Body of pancreas (tissue), 4 donors: ENCODE data around the gene CYTH3.

Experiments
- POLR2A ChIP-seq, 3 donors: fragments of 450-650 bp; IDR thresholded peaks; one replicate each; pipeline ENCODE4 v1.6.1; 2016; ENCODE audit warnings: antibody characterized with exemption in 3 of 3, mild to moderate bottlenecking in 2 of 3
- TF ChIP-seq, protein P1 (sequence below), 7 experiments: fragments of 450-650 bp in 4 of 7; fragments of 200-600 bp in 3 of 7; sonication (generic) in 3 of 7; IDR thresholded peaks; one replicate each; pipeline ENCODE4 v1.5.1; 2016 to 2019; ENCODE audit warnings: antibody characterized with exemption in 7 of 7

DNA sequence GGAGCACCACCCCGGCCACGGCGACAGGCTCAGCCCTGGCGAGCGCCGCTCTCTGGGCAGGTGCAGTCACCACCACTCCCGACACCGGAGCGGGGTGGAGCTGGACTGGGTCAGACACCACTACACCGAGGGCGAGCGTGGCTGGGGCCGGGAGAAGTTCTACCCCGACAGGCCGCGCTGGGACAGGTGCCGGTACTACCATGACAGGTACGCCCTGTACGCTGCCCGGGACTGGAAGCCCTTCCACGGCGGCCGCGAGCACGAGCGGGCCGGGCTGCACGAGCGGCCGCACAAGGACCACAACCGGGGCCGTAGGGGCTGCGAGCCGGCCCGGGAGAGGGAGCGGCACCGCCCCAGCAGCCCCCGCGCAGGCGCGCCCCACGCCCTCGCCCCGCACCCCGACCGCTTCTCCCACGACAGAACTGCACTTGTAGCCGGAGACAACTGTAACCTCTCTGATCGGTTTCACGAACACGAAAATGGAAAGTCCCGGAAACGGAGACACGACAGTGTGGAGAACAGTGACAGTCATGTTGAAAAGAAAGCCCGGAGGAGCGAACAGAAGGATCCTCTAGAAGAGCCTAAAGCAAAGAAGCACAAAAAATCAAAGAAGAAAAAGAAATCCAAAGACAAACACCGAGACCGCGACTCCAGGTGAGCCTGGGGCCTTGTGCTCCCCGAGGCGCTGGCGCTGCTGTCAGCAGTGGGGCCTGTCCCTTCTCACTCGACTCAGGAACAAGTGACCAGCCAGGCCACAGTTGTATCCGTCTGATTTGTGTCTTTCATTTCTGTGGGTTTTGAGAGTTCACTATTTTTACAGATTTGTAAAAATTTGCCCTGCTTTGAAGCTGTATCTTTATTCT, 117.7 kb downstream of the CYTH3 start:
- TF ChIP-seq, protein P1, sequence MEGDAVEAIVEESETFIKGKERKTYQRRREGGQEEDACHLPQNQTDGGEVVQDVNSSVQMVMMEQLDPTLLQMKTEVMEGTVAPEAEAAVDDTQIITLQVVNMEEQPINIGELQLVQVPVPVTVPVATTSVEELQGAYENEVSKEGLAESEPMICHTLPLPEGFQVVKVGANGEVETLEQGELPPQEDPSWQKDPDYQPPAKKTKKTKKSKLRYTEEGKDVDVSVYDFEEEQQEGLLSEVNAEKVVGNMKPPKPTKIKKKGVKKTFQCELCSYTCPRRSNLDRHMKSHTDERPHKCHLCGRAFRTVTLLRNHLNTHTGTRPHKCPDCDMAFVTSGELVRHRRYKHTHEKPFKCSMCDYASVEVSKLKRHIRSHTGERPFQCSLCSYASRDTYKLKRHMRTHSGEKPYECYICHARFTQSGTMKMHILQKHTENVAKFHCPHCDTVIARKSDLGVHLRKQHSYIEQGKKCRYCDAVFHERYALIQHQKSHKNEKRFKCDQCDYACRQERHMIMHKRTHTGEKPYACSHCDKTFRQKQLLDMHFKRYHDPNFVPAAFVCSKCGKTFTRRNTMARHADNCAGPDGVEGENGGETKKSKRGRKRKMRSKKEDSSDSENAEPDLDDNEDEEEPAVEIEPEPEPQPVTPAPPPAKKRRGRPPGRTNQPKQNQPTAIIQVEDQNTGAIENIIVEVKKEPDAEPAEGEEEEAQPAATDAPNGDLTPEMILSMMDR (IDR thresholded peaks at IDR 0.05), result no peak
- no peak for TF ChIP-seq POLR2A (IDR thresholded peaks at IDR 0.05)
